Caco-2 (cell line): ENCODE measurements around the gene ADCK2. TPM values are rescaled to one million over a fixed set of nuclear protein-coding genes. Genes with fewer than 3 reads are reported as not detected.
"Not testable (repeated sequence)": the region's sequence is repeated elsewhere in the genome, so short reads cannot be mapped to it uniquely, and the experiment has no call there.

ENCODE experiments used
- BruUV-seq: library from RNA; stranded (reverse); fragments of 400-500 nt; replicated peaks from 2 replicates; lab custom pipeline; 2021; lab: Mats Ljungman, UMichigan
- CTCF ChIA-PET: fragments of 300-600 bp; sonication (Branson Sonifier 250); formaldehyde crosslinking; loops from one replicate; lab custom pipeline; 2022; ENCODE audit warnings: antibody characterized with exemption; lab: Charles Lee
- POLR2A ChIA-PET: fragments of 300-600 bp; sonication (Branson Sonifier 250); formaldehyde crosslinking; loops from one replicate; lab custom pipeline; 2022; ENCODE audit warnings: antibody characterized with exemption; lab: Charles Lee
- DNase-seq, 2 experiments: peaks; one replicate each; pipeline versions ENCODE4 v3.0.0 to v3.0.0-alpha.2; 2020 to 2022
- H3K27me3 ChIP-seq: replicated peaks from 2 replicates; pipeline ENCODE4 v1.6.0; 2011; ENCODE audit warnings: low read length; ENCODE audit not compliant: control insufficient read depth, insufficient read depth
- H3K36me3 ChIP-seq: 2 replicates; pipeline ENCODE4 v1.5.1; 2011; ENCODE audit warnings: low read length; ENCODE audit not compliant: control insufficient read depth, insufficient read depth
- H3K4me1 ChIP-seq: fragments of 250-450 bp; sonication (Bioruptor Pico); 2 replicates; pipeline ENCODE4 v1.5.1; 2020; ENCODE audit warnings: mild to moderate bottlenecking
- H3K4me3 ChIP-seq: 2 replicates; pipeline ENCODE4 v1.5.1; 2011; ENCODE audit warnings: low read depth, mild to moderate bottlenecking, control low read depth, low read length
- H3K9me3 ChIP-seq: fragments of 250-450 bp; sonication (Bioruptor Pico); 2 replicates; pipeline ENCODE4 v1.5.1; 2020; ENCODE audit warnings: mild to moderate bottlenecking, moderate library complexity
- H3K27ac Mint-ChIP-seq: one replicate; pipeline ENCODE4 v1.8.0; 2022; ENCODE audit warnings: mixed read lengths; ENCODE audit not compliant: unreplicated experiment
- H3K27me3 Mint-ChIP-seq: one replicate; pipeline ENCODE4 v1.8.0; 2022; ENCODE audit warnings: mixed read lengths; ENCODE audit not compliant: insufficient read depth, unreplicated experiment
- H3K36me3 Mint-ChIP-seq: one replicate; pipeline ENCODE4 v1.8.0; 2022; ENCODE audit warnings: mild to moderate bottlenecking, mixed read lengths; ENCODE audit not compliant: insufficient read depth, unreplicated experiment
- H3K4me1 Mint-ChIP-seq: one replicate; pipeline ENCODE4 v1.8.0; 2022; ENCODE audit warnings: low read depth, mixed read lengths; ENCODE audit not compliant: unreplicated experiment
- H3K4me3 Mint-ChIP-seq: one replicate; pipeline ENCODE4 v1.8.0; 2022; ENCODE audit warnings: mild to moderate bottlenecking, moderate library complexity, mixed read lengths; ENCODE audit not compliant: unreplicated experiment
- H3K9me3 Mint-ChIP-seq: one replicate; pipeline ENCODE4 v1.8.0; 2022; ENCODE audit warnings: mixed read lengths; ENCODE audit not compliant: unreplicated experiment
- CTCF ChIP-seq, 2 experiments: fragments of 200-600 bp in 1 of 2; IDR thresholded peaks; 1 replicate in 1 of 2; 2 replicates in 1 of 2; pipeline versions ENCODE4 v1.5.1 to v1.8.0; 2011 to 2022; ENCODE audit warnings: antibody characterized with exemption in 1 of 2, control low read depth in 1 of 2, inconsistent platforms in 1 of 2, low read depth in 1 of 2, low read length in 1 of 2, mild to moderate bottlenecking in 1 of 2, moderate library complexity in 1 of 2; ENCODE audit not compliant: insufficient read depth in 1 of 2, severe bottlenecking in 1 of 2, unreplicated experiment in 1 of 2
- intact Hi-C: fragments of 100-400 bp; cut with micrococcal nuclease; formaldehyde crosslinking; loops from one replicate; pipeline ENCODE4 v1.10.0; 2022; ENCODE audit not compliant: unreplicated experiment
- total RNA-seq: library from RNA; stranded (reverse); gene quantifications from 2 replicates; pipeline ENCODE4 v1.2.3, GENCODE V29; 2022

The ADCK2 gene
- total RNA-seq, 1 experiment from 2014 or later = 17.7 TPM

- no peaks in the 10 kb centered on the region for H3K27me3 Mint-ChIP-seq
- H3K9me3 Mint-ChIP-seq = no peaks in the 10 kb centered on the region
- H3K4me1 Mint-ChIP-seq = no peaks in the 10 kb centered on the region
- BruUV-seq = no TSS peak
- H3K27me3 ChIP-seq = no peaks in the 10 kb centered on the region
- peaks cover 6% of the 10 kb centered on the region; the same call in 1 of the 2 replicates for H3K4me1 ChIP-seq
- H3K27ac Mint-ChIP-seq = peak overlapping the region; percentile 29
- no peaks in the 10 kb centered on the region for H3K36me3 Mint-ChIP-seq
- no peaks in the 10 kb centered on the region for H3K9me3 ChIP-seq
- peak; percentile 17 to 66 for DNase-seq
- intact Hi-C loops = no loop called here
- no peaks in the 10 kb centered on the region for H3K36me3 ChIP-seq
- ChIA-PET POLR2A (no interaction called here), CTCF (interaction anchor here (0.7 kb wide), 1 partner anchor 652 kb away, joined by 3 read pairs; no protein-coding TSS in a partner anchor)
- H3K4me3 Mint-ChIP-seq = peak overlapping the region; percentile 10
- TF ChIP-seq CTCF (IDR thresholded peaks at IDR 0.05; ENCODE audit: insufficient read depth in 1 of 2, low read depth in 1 of 2, low read length in 1 of 2, severe bottlenecking in 1 of 2, unreplicated experiment in 1 of 2) = no peak
- H3K4me3 ChIP-seq = no peak overlapping the region
These were observed 48.2 kb upstream of the ADCK2 start for GRCh38 chr7:140624392-140625191.

- DNase-seq, H3K27ac Mint-ChIP-seq, H3K36me3 ChIP-seq, H3K27me3 ChIP-seq, H3K4me3 Mint-ChIP-seq, H3K4me1 ChIP-seq, H3K9me3 ChIP-seq, intact Hi-C loops, H3K4me3 ChIP-seq, POLR2A ChIA-PET, H3K4me1 Mint-ChIP-seq, BruUV-seq, H3K27me3 Mint-ChIP-seq, CTCF ChIA-PET, H3K36me3 Mint-ChIP-seq, H3K9me3 Mint-ChIP-seq: not testable (repeated sequence)
These were observed 47.6 kb upstream of the ADCK2 start for GRCh38 chr7:140625192-140625558.

GRCh38 chr7:140625908-140626868 is 46.6 kb upstream of the ADCK2 start:
- no peaks in the 10 kb centered on the region for H3K36me3 ChIP-seq
- no peak for TF ChIP-seq CTCF (IDR thresholded peaks at IDR 0.05; ENCODE audit: insufficient read depth in 1 of 2, low read depth in 1 of 2, low read length in 1 of 2, severe bottlenecking in 1 of 2, unreplicated experiment in 1 of 2)
- no TSS peak for BruUV-seq
- no peak overlapping the region for H3K4me3 Mint-ChIP-seq
- ChIA-PET CTCF (interaction anchor here (0.6 kb wide), 1 partner anchor 16 kb away, joined by 3 read pairs; no protein-coding TSS in a partner anchor), POLR2A (interaction anchor here (0.5 kb wide), 1 partner anchor 70 kb away, joined by 6 read pairs; the partner anchor contains the start of gene NDUFB2)
- peak in 1 of 2 experiments; percentile 66 for DNase-seq
- H3K27ac Mint-ChIP-seq = peak overlapping the region; percentile 71
- no peaks in the 10 kb centered on the region for H3K27me3 ChIP-seq
- intact Hi-C loops = no loop called here
- no peaks in the 10 kb centered on the region for H3K4me1 Mint-ChIP-seq
- no peaks in the 10 kb centered on the region for H3K36me3 Mint-ChIP-seq
- H3K4me1 ChIP-seq = peaks cover 6% of the 10 kb centered on the region; the same call in 1 of the 2 replicates
- no peaks in the 10 kb centered on the region for H3K9me3 ChIP-seq
- H3K27me3 Mint-ChIP-seq = no peaks in the 10 kb centered on the region
- no peak overlapping the region for H3K4me3 ChIP-seq
- H3K9me3 Mint-ChIP-seq = no peaks in the 10 kb centered on the region
